GM21526 (cell line): ENCODE results near the gene MYO1E.

Experiments used
- ATAC-seq: cut with Tn5 transposase; IDR thresholded peaks from one replicate; pipeline ENCODE4 v1.9.1; 2021; ENCODE audit warnings: moderate library complexity; ENCODE audit not compliant: unreplicated experiment, low FRiP score

The MYO1E gene

DNA sequence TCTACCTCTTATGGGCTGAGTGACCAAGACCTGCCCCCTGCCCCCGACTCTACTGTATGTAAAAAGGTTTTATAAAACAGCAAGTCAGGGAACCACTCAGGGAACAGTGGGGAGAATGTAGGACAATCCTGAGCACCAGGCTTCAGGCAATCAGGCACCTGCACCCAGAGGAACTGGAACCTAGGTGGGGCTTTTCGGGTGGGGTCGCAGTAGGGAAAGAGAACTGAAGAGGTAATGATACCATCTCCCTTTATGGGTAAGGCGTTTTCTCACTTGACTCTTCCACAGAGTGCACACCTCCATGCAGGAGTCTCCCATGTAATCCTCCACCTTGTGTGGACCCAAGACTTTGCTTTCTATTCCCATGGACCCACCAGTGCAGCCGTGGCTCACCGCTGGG is 45.8 kb downstream of the MYO1E start:
- no peak for ATAC-seq

DNA sequence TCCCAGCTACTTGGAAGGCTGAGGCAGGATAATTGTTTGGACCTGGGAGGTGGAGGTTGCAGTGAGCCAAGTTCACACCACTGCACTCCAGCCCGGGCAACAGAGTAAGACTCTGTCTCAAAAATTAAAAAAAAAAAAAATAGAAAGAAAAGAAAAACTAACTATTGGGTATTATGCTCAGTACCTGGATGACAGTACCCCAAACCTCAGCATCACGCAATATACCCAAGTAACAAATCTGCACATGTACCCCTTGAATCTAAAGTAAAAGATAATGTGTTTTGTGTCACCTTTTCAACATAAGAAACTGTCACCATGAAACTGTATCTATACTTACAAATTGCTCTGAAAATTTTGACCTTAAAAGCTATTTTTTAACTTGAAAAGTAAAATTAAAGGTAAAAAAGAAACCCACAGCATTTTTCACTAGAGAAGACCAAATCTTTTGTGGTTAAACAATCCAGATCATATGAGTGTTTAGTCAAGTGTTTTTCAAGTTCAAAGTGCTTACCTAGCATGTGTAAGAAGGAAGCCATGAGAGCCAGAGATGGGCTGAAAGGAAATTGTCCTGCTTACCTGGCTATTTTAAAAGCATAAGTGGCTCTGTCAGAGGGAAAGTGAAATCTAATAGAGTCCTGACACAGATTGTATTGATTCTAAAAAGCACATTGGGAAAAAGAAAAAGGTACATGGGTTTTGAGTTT is 50.5 kb downstream of the MYO1E start:
- ATAC-seq = no peak

DNA sequence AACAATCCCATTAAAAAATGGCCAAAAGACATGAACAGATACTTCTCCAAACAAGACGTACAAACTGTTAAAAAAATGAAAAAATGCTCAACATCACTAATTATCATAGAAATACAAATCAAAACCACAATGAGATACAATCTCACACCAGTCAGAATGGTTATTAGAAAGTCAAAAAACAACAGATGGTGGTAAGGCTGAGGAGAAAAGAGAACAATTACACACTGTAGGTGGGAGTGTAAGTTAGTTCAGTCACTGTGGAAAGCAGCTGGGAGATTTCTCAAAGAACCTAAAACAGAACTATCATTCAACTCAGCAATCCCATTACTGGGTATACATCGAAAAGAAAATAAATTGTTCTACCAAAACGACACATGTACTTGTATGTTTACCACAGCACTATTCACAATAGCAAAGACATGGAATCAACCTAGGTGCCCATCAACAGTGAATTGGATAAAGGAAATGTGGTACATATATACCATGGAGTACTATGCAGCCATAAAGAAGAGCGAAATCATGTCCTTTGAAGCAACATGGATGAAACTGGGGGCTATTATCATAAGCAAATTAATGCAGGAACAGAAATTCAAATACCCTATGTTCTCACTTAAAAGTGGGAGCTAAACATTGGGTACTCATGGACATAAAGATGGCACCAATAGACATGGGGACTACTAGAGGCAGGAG is 51.5 kb downstream of the MYO1E start:
- no peak for ATAC-seq

DNA sequence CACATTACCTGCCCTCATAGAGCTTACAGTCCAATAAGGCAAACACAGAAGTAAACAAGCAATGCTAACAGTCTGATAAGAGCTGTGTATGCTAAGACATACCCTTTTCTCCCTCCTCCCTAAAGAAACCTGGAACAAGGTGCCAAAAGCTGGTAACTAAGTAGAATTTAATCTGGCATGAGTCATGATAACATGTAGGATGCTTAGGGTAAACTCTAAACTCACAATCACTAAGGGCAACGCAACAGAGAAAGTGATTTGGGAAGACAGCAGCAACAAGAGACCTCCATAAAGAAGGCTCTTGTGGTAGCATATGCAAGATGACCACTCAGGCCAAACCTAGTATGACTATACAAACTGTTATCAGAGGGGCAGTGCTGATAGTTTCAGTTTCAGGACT is 55.5 kb downstream of the MYO1E start:
- no peak for ATAC-seq

DNA sequence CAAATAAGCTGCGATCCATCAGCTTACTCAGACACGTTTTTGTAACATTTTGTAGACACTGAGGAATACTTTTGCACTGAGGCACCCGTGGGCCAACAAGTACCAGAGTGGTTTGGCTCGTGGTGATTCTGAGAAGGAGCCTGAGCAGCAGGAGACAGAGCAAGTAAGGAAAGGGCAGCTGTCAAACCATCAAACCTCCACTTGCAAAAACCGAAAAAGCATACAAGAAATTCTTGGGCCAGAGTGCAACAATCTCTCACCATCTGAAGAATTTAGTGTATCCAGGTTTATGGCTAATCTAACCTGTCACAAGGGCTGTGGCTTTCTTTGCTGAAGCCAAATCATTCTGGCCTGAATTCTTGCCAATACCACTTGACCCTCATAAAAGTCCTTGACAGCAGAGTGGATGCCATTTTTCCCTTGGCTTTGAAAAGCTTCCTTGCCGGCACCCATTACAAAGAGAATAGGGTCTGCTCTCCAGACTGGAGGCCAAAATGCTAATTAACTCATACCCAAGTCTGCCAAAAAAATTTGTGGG is 56.7 kb downstream of the MYO1E start:
- no peak for ATAC-seq

DNA sequence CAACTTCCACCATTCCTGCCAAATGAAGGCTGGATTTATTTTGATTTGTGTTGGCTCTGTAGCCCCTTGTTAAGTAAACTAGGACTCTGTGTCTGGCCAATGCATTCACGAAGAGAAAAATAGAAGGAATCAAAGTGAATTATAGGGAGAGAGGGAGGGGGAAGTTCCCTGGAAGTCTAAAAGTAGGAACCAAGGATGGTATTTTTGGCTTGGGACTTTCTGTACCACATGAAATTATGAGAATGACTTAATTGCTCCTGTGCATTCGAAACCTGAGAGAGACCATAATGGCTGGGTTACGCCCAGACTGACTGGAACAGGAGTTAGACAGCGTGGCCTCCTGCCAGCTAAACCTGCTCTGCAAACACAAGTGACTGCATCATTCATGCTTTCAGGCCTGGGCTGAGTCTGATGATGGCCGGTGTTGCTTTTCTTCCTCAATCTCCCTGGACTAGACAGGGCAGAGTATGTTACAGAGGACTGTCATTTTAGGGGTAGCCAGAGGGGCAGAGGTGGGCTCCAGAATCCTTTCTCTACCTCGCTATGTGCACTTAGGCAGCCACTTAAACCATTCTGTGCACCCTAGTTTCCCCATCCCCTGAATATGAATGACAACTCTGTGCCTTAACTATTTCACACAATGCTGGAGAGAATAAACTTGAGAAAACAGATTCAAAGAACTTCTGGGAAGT is 58.9 kb downstream of the MYO1E start:
- ATAC-seq = peak; percentile 53

DNA sequence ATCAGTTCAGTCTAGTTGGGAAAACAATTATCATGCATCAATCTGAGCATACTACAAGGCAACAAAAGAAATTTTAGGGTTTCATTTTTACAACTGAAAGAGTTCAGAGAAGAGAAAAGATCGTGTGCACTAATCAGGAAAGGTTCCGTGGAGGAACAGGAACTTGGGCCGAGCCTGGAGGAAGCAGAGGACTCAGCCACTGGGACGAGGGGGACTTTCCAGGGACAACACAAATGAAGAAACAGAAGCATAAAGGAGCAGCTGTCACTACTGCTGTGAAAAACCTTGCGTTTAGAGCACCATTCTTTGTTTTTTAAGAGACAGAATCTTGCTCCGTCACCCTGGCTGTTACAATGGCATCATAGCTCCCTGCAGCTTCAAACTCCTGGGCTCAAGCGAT is 60.5 kb downstream of the MYO1E start:
- no peak for ATAC-seq

DNA sequence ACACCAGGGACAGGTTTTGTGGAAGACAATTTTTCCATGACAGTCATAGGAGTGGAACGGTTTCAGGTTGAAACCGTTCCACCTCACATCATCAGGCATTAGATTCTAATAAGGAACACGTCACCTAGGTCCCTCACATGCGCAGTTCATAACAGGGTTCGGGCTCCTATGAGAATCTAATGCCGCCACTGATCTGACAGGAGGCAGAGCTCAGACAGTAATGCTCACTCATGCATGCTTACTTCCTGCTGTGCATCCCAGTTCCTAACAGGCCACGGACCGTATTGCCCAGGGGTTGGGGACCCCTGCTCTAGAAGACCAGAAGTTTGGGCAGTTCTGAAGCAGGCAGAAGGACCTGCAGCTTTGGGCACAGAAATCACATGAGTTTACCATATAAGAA is 61.5 kb downstream of the MYO1E start:
- no peak for ATAC-seq

DNA sequence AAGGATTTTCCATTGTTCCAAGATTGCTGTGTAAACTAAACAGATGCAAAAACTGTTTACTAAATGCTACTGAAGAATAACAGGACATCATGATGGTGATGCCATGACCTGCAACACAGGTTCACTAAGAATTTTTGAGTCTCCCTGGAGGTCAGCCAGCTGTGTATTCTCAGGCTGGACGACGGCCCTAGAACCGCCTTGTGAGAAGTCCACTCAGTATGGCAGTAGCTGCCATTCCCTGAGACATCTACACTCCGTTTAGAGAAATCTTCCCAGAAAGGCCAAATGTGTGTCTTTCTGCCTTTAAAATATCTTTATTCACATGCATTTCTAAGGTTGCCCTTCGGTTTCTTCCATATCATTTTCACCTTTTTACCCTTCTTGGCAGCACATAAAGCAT is 63.3 kb downstream of the MYO1E start:
- ATAC-seq = no peak

DNA sequence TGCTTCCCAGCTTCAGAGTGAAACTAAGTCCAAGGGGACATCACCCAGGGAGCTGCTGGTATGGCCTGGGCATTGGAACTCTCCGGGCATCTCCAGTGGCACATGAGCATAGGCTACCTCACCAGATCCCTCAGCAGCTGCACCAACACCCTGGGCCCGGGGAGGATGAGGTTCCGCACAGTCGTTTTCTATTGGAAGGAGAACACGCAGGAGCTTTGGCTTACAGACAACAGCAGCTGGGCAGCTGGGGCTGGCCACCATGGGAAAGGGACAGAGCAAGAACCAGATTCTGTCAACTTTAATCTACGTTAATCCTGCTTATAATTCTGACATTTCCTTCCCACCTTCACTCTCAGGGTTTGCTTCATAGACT is 65.5 kb downstream of the MYO1E start:
- no peak for ATAC-seq

DNA sequence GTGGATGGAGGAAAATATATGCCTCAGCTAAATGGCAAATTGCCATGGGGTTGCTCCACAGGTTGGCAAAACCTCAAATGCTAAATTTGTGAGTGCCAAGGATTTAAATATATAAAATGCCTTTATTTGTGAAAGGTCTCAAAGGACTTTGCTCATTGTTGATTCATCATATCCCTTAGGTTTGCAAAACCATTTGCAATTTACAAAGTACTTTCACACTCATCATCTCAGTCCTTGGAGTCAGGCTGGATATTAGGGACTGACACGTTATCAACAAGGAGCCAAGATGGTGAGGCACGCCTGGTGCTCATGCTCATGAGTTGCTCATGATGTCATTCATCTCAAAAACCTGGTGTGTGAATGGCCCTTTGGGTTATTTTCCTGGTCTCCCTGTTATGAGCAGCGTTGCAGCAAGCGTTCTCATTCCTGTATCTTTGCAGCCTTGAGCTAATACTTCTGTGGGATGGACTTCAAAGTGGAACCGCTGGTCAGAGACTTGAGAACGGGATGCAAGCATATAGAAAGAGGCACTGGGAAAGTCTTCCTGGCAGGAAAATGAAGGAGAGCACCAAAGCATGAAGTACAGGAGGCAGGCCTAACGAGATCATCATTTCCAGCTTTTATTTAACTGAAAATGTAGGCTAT is 66.0 kb downstream of the MYO1E start:
- no peak for ATAC-seq

DNA sequence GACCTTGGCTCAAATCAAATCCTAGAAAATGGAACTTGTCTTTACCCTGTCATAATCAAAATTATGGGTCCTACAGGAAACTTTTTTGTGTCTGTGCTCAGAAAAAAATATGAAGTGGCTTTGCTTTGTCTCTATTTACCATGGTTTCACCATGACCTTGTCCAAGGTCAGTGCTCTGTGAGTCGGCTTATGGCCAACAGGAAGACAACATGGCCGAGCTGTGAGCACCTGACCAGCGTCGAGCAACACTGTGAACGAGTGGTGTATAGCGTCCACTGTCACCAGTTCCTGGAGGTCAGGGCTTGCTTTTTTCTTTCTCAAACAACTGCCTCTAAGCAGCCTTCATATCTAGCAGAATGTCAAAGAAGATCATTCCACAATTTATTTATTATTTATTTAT is 67.9 kb downstream of the MYO1E start:
- ATAC-seq = no peak

DNA sequence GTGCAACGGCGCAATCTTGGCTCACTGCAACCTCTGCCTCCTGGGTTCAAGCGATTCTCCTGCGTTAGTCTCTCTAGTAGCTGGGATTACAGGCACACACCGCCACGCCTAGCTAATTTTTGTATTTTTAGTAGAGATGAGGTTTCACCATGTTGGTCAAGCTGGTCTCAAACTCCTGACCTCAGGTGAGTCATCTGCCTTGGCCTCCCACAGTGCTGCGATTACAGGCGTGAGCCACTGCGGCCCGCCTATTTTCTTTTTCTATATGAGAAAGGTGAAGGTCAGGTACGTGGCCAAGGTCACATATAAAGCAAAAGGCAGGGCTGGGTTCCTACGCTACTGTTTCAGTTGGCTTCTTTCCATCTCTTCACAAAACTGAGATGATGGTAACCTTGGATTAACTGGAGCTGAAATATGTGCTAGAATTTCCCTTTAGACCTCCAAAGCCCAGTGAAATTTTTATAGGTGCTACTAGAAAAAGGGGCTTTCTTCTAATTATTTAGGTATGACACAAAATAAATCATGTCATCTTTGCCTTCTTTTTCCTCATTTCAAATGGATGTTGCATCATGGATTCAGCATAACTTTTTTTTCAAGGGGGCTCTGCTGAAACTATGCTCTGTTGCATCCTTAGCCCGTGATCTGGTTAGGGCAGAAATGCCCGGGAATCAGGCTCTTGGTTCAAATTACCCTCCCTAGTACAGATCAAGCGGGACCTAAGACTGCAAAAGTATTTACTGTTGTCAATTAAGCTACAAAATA is 68.5 kb downstream of the MYO1E start:
- ATAC-seq = no peak

DNA sequence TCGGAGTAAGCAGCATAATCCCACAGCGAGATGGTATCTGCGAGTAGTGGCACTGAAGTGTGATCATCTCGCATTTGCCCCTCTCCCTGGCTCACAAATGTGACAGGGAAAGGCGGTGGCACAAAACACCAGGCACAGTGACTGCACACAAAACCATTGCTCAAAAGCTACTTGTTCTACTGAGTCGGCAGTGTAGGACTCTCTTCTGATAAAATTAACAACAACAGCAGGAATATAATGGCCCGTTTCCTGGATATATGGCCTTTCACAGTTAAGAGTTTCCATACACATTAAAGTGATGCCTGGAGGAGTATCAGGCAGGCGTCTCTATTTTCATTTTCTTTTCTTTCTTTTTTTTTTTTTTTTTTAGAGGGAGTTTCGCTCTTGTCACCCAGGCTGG is 69.0 kb downstream of the MYO1E start:
- ATAC-seq = no peak

DNA sequence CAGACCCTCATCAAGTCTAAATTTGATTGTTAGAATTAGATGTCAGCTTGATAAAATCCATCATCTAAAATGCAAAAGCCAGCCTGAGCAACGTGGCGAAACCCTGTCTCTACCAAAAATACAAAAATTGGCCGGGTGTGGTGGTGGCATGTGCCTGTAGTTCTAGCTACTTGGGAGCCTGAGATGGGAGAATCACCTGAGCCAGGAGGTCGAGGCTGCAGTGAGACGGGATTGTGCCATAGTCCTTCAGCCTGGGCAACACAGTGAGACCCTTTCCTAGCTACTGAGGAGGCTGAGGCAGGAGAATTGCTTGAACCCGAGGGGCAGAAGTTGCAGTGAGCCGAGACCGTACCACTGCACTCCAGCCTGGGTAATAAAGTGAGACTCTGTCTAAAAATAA is 69.5 kb downstream of the MYO1E start:
- no peak for ATAC-seq

DNA sequence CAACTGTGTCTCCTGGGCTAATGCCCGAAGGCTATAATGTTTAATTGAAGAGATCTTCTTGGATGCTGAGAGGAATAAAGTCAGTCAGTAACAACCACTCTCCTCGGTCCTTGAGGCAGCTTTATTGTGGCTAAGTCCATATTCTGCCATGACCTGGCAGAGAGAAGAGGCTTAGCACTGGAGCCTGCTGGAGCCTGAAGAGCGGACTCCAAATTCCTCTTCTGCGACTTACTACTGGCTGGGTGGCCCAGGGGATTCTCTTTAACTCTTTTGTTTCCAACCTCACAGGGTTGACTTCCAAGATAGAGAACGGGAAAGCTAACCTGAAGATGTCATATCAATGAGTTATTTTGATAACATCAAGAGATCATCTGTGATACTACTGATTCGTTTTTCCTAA is 71.1 kb downstream of the MYO1E start:
- ATAC-seq = no peak

DNA sequence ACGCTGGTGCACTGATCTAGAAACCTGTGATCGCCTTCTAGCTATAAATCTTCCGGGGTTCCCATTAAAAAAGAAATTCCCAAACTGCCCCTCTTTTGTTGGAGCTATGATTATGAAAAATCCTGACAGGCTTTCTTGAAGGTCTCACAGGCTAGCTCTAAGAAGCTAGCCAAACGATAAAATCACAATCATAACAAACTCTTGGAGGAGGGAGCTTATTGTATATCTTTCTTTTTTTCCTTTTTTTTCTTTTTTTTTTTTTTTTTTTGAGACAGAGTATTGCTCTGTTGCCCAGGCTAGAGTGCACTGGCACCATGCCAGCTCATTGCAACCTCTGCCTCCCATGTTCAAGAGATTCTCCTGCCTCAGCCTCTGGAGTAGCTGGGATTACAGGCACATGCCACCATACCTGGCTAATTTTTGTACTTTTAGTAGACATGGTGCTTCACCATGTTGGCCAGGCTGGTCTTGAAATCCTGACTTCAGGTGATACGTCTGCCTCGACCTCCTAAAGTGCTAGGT is 72.0 kb downstream of the MYO1E start:
- no peak for ATAC-seq

DNA sequence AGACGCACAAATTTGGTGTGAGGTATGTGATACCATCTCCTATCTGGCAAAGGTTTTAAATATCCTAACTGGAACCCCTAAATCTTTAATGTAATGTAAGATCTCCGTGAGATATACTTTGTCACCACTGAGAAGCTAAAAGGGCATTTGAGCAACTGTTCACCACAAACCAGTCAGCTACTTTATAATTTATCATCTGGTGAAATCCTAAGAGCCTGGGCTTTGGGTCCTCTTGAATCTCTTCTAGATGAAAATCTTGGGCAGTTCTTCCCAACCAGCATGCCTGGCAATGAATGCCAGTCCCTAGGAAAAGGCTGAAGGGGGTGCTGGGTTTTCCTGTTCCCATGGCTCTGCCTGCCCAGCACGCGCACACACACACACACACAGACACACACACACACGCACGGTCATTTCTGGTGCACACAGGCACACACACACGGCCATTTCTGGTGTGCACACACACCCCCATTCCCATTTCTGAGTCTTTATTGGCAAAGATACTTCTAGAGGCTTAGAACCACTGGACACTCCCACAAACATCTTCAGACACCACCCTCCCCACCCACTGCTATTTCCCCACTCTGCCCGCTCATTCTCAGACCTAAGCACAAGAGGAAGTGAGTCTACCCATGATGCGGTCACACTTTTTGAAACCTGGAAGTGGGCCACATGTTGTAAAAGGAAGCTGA is 72.6 kb downstream of the MYO1E start:
- ATAC-seq = peak; percentile 51

DNA sequence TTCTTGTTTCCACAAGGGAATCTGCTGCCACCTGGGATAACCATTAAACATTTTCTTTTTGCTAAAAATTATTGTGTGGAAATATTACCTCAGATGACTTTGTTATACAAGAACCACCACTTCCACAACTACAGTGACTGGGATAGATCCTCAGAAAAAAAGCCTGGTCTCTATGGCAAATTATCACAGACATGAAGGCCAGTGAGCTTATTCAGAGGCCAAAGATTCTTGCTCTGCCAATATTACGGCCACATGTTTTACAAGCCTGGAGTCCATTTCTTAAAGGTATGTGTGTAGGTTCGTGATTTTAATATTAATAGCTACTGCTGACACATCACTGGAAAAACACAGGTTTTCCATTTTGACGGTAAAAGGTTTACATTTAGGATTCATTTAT is 73.8 kb downstream of the MYO1E start:
- ATAC-seq = no peak
